HepG2 (cell line): ENCODE measurements around the gene CHCHD1. TPM values are rescaled to one million over a fixed set of nuclear protein-coding genes. Genes with fewer than 3 reads are reported as not detected.
A peak's percentile ranks its signal among the peaks of the same experiment; 100 is the strongest.

Source experiments
- EED ChIP-seq: sonication (generic); formaldehyde crosslinking; IDR thresholded peaks from 2 replicates; pipeline ENCODE4 v1.5.0; 2020; ENCODE audit warnings: mild to moderate bottlenecking, missing genetic modification reagents
- EZH2 ChIP-seq: conservative IDR thresholded peaks from 2 replicates; pipeline ENCODE4 v1.6.1; 2012; ENCODE audit warnings: mild to moderate bottlenecking, low read depth, low read length, moderate library complexity
- FOXO1 ChIP-seq: sonication (generic); formaldehyde crosslinking; IDR thresholded peaks from 2 replicates; pipeline ENCODE4 v1.4.0; 2020; ENCODE audit warnings: missing genetic modification reagents
- MBNL3 ChIP-seq: fragments of 250-450 bp; sonication (Bioruptor Pico); conservative IDR thresholded peaks from 2 replicates; pipeline ENCODE4 v1.8.0; 2022; ENCODE audit warnings: mild to moderate bottlenecking, inconsistent platforms
- RBFOX2 ChIP-seq: fragments of 200-400 bp; formaldehyde crosslinking; IDR thresholded peaks from 2 replicates; pipeline ENCODE4 v1.6.1; 2017; ENCODE audit warnings: low read depth, mild to moderate bottlenecking, low read length
- TSC22D2 ChIP-seq: sonication (generic); formaldehyde crosslinking; IDR thresholded peaks from 2 replicates; pipeline ENCODE4 v1.5.1; 2020; ENCODE audit warnings: missing genetic modification reagents, mild to moderate bottlenecking, borderline replicate concordance
- ZNF138 ChIP-seq: sonication (generic); formaldehyde crosslinking; IDR thresholded peaks from 2 replicates; pipeline ENCODE4 v1.5.0; 2020; ENCODE audit warnings: mild to moderate bottlenecking, low read depth, missing genetic modification reagents
- ZNF143 ChIP-seq: sonication (generic); formaldehyde crosslinking; IDR thresholded peaks from 2 replicates; pipeline ENCODE4 v1.4.0; 2020; ENCODE audit warnings: missing genetic modification reagents
- ZNF292 ChIP-seq: sonication (generic); formaldehyde crosslinking; IDR thresholded peaks from 2 replicates; pipeline ENCODE4 v1.8.1; 2022; ENCODE audit warnings: mild to moderate bottlenecking, low read depth, missing genetic modification reagents, borderline replicate concordance
- ZSCAN22 ChIP-seq: sonication (generic); formaldehyde crosslinking; IDR thresholded peaks from 2 replicates; pipeline ENCODE4 v1.4.0; 2020; ENCODE audit warnings: mild to moderate bottlenecking, missing genetic modification reagents
- ZSCAN31 ChIP-seq: sonication (generic); formaldehyde crosslinking; IDR thresholded peaks from 2 replicates; pipeline ENCODE4 v1.5.0; 2020; ENCODE audit warnings: low read depth, mild to moderate bottlenecking, missing genetic modification reagents
- polyA plus RNA-seq, 8 experiments: library from polyadenylated mRNA; depleted of rRNA in 3 of 8; stranded (reverse) in 7 of 8; unstranded in 1 of 8; fragments of >200 nt; fragmentation: Illumina TruSeq in 4 of 8; extraction: Trizol in 4 of 8; gene quantifications; 2 replicates each; pipeline versions ENCODE4 v1.2.1 to v1.2.3, GENCODE V29; 2011 to 2016; ENCODE audit warnings: low read depth in 4 of 8, missing spikeins in 1 of 8, mixed read lengths in 1 of 8; ENCODE audit not compliant: insufficient read depth in 1 of 8
- total RNA-seq, 5 experiments: library from RNA; depleted of rRNA; stranded (reverse); fragments of >200 nt; fragmentation: Illumina TruSeq; extraction: Trizol; gene quantifications; 2 replicates each; pipeline ENCODE4 v1.2.3, GENCODE V29; 2016; ENCODE audit warnings: low read depth in 1 of 5
- TF ChIP-seq, protein P1 (sequence below): sonication (generic); formaldehyde crosslinking; IDR thresholded peaks from 2 replicates; pipeline ENCODE4 v1.4.0; 2020; ENCODE audit warnings: missing genetic modification reagents, mild to moderate bottlenecking, borderline replicate concordance
- TF ChIP-seq, protein P2 (sequence below): sonication (generic); formaldehyde crosslinking; IDR thresholded peaks from 2 replicates; pipeline ENCODE4 v1.4.0; 2020; ENCODE audit warnings: missing genetic modification reagents, borderline replicate concordance
- TF ChIP-seq, protein P3 (sequence below): sonication (generic); formaldehyde crosslinking; IDR thresholded peaks from 2 replicates; pipeline ENCODE4 v1.8.0; 2023; ENCODE audit warnings: mild to moderate bottlenecking, missing genetic modification reagents
- TF ChIP-seq, protein P4 (sequence below): sonication (generic); formaldehyde crosslinking; IDR thresholded peaks from 2 replicates; pipeline ENCODE4 v1.8.0; 2022; ENCODE audit warnings: missing genetic modification reagents, mild to moderate bottlenecking, inconsistent platforms, borderline replicate concordance
- TF ChIP-seq, protein P5 (sequence below): sonication (generic); formaldehyde crosslinking; IDR thresholded peaks from 2 replicates; pipeline ENCODE4 v1.5.0; 2020; ENCODE audit warnings: mild to moderate bottlenecking, missing genetic modification reagents

Gene CHCHD1
- total and polyA plus RNA-seq, 2 of the 13 experiments (the other 11 are each of a cell fraction or from before 2014, with no cell fraction given) = 36.9 to 71.2 TPM

DNA sequence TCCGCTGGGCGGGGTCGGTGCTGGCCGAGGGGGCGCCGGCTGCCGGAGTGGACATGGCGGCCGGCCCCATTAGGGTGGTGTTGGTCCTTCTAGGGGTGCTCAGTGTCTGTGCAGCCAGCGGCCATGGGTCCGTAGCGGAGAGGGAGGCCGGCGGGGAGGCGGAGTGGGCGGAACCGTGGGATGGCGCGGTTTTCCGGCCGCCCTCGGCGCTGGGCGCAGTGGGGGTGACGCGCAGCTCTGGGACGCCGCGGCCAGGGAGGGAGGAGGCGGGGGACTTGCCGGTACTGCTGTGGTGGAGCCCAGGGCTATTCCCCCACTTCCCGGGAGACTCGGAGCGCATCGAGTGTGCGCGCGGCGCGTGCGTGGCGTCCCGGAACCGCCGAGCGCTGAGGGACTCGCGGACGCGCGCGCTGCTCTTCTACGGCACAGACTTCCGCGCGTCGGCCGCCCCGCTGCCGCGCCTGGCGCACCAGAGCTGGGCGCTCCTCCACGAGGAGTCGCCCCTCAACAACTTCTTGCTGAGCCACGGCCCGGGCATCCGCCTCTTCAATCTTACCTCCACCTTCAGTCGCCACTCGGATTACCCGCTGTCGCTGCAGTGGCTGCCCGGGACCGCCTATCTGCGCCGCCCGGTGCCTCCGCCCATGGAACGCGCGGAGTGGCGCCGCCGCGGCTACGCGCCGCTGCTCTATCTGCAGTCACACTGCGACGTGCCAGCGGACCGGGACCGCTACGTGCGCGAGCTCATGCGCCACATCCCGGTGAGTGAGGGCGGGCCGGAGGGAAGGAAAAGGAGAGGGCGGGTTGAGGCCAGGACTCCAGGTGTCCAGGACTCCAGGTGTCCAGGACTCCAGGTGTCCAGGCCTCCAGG lies 9.3 kb upstream of the CHCHD1 start (continued):
- TF ChIP-seq, protein P1, sequence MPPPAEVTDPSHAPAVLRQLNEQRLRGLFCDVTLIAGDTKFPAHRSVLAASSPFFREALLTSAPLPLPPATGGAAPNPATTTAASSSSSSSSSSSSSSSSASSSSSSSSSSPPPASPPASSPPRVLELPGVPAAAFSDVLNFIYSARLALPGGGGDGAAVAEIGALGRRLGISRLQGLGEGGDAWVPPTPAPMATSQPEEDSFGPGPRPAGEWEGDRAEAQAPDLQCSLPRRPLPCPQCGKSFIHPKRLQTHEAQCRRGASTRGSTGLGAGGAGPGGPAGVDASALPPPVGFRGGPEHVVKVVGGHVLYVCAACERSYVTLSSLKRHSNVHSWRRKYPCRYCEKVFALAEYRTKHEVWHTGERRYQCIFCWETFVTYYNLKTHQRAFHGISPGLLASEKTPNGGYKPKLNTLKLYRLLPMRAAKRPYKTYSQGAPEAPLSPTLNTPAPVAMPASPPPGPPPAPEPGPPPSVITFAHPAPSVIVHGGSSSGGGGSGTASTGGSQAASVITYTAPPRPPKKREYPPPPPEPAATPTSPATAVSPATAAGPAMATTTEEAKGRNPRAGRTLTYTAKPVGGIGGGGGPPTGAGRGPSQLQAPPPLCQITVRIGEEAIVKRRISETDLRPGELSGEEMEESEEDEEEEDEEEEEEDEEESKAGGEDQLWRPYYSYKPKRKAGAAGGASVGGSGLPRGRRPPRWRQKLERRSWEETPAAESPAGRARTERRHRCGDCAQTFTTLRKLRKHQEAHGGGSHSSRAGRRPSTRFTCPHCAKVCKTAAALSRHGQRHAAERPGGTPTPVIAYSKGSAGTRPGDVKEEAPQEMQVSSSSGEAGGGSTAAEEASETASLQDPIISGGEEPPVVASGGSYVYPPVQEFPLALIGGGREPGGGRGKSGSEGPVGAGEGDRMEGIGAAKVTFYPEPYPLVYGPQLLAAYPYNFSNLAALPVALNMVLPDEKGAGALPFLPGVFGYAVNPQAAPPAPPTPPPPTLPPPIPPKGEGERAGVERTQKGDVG (CRISPR knock-in tag) = no peak
- 0 out of 2 replicates have a peak, but pooled peaks have one; percentile 53 for TF ChIP-seq EED (CRISPR knock-in tag)
- TF ChIP-seq ZNF292 (CRISPR knock-in tag) = no peak
- TF ChIP-seq TSC22D2 (CRISPR knock-in tag) = no peak
- no peak for TF ChIP-seq FOXO1
- no peak for TF ChIP-seq EZH2
- TF ChIP-seq, protein P2, sequence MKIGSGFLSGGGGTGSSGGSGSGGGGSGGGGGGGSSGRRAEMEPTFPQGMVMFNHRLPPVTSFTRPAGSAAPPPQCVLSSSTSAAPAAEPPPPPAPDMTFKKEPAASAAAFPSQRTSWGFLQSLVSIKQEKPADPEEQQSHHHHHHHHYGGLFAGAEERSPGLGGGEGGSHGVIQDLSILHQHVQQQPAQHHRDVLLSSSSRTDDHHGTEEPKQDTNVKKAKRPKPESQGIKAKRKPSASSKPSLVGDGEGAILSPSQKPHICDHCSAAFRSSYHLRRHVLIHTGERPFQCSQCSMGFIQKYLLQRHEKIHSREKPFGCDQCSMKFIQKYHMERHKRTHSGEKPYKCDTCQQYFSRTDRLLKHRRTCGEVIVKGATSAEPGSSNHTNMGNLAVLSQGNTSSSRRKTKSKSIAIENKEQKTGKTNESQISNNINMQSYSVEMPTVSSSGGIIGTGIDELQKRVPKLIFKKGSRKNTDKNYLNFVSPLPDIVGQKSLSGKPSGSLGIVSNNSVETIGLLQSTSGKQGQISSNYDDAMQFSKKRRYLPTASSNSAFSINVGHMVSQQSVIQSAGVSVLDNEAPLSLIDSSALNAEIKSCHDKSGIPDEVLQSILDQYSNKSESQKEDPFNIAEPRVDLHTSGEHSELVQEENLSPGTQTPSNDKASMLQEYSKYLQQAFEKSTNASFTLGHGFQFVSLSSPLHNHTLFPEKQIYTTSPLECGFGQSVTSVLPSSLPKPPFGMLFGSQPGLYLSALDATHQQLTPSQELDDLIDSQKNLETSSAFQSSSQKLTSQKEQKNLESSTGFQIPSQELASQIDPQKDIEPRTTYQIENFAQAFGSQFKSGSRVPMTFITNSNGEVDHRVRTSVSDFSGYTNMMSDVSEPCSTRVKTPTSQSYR (CRISPR knock-in tag) = no peak
- TF ChIP-seq ZSCAN31 = no peak; the same call in 1 of the 2 replicates
- 0 out of 2 replicates have a peak, but pooled peaks have one; percentile 8 for TF ChIP-seq ZNF143
- TF ChIP-seq ZSCAN22 (CRISPR knock-in tag) = no peak
- TF ChIP-seq RBFOX2 = peak; percentile 87
- TF ChIP-seq MBNL3 (CRISPR knock-in tag) = no peak
- TF ChIP-seq, protein P3, sequence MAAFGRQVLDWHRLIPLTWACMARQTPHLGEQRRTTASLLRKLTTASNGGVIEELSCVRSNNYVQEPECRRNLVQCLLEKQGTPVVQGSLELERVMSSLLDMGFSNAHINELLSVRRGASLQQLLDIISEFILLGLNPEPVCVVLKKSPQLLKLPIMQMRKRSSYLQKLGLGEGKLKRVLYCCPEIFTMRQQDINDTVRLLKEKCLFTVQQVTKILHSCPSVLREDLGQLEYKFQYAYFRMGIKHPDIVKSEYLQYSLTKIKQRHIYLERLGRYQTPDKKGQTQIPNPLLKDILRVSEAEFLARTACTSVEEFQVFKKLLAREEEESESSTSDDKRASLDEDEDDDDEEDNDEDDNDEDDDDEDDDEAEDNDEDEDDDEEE = 0 out of 2 replicates have a peak, but pooled peaks have one; percentile 53
- TF ChIP-seq, protein P4, sequence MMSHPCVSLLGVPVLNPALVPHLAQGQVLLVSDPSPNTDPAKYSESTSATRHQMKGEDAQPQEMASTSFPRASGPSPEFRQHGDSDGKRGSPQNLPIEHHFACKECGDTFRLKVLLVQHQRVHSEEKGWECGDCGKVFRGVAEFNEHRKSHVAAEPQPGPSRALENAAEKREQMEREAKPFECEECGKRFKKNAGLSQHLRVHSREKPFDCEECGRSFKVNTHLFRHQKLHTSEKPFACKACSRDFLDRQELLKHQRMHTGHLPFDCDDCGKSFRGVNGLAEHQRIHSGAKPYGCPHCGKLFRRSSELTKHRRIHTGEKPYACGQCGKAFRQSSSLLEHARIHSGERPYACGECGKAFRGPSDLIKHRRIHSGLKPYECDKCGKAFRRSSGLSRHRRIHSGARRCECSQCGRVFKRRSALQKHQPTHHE = no peak
- TF ChIP-seq, protein P5, sequence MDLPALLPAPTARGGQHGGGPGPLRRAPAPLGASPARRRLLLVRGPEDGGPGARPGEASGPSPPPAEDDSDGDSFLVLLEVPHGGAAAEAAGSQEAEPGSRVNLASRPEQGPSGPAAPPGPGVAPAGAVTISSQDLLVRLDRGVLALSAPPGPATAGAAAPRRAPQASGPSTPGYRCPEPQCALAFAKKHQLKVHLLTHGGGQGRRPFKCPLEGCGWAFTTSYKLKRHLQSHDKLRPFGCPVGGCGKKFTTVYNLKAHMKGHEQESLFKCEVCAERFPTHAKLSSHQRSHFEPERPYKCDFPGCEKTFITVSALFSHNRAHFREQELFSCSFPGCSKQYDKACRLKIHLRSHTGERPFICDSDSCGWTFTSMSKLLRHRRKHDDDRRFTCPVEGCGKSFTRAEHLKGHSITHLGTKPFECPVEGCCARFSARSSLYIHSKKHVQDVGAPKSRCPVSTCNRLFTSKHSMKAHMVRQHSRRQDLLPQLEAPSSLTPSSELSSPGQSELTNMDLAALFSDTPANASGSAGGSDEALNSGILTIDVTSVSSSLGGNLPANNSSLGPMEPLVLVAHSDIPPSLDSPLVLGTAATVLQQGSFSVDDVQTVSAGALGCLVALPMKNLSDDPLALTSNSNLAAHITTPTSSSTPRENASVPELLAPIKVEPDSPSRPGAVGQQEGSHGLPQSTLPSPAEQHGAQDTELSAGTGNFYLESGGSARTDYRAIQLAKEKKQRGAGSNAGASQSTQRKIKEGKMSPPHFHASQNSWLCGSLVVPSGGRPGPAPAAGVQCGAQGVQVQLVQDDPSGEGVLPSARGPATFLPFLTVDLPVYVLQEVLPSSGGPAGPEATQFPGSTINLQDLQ (CRISPR knock-in tag) = no peak
- no peak for TF ChIP-seq ZNF138 (CRISPR knock-in tag)
